DOHH2 (cell line): Measurements from ENCODE around the gene KSR1.
"Not testable (repeated sequence)": the region's sequence is repeated elsewhere in the genome, so short reads cannot be mapped to it uniquely, and the experiment has no call there.

Source experiments
- H3F3A ChIP-seq: fragments of 200-600 bp; sonication (generic), shearing (Covaris generic); 2 replicates; pipeline ENCODE4 v1.6.0; 2016; ENCODE audit warnings: antibody characterized with exemption, mild to moderate bottlenecking; ENCODE audit not compliant: control insufficient read depth, insufficient read depth
- H3K27ac ChIP-seq: fragments of 200-600 bp; sonication (generic); 2 replicates; pipeline ENCODE4 v1.5.1; 2014; ENCODE audit warnings: low read depth, mild to moderate bottlenecking, low read length, moderate library complexity
- H3K27me3 ChIP-seq: fragments of 200-600 bp; sonication (generic); 2 replicates; pipeline ENCODE4 v1.6.1; 2014; ENCODE audit warnings: mild to moderate bottlenecking, low read length, mixed read lengths; ENCODE audit not compliant: control insufficient read depth
- H3K36me3 ChIP-seq: fragments of 200-600 bp; sonication (generic); 2 replicates; pipeline ENCODE4 v1.6.1; 2014; ENCODE audit warnings: mild to moderate bottlenecking, low read length, moderate library complexity, mixed read lengths; ENCODE audit not compliant: control insufficient read depth
- H3K4me1 ChIP-seq: fragments of 200-600 bp; sonication (generic); 2 replicates; pipeline ENCODE4 v1.6.1; 2014; ENCODE audit warnings: mild to moderate bottlenecking, low read length, mixed read lengths; ENCODE audit not compliant: control insufficient read depth
- H3K4me2 ChIP-seq: fragments of 200-600 bp; sonication (generic); 2 replicates; pipeline ENCODE4 v1.6.0; 2014; ENCODE audit warnings: mild to moderate bottlenecking, low read length, moderate library complexity
- H3K4me3 ChIP-seq: fragments of 200-600 bp; sonication (generic); 2 replicates; pipeline ENCODE4 v1.5.1; 2014; ENCODE audit warnings: mild to moderate bottlenecking, low read length, mixed read lengths
- H3K79me2 ChIP-seq: fragments of 200-600 bp; sonication (generic); 2 replicates; pipeline ENCODE4 v1.6.1; 2014; ENCODE audit warnings: mild to moderate bottlenecking, low read length, mixed read lengths; ENCODE audit not compliant: control insufficient read depth
- H3K9me2 ChIP-seq: fragments of 200-600 bp; sonication (generic); replicated peaks from 2 replicates; pipeline ENCODE4 v1.6.1; 2014; ENCODE audit warnings: mild to moderate bottlenecking, low read length, mixed read lengths; ENCODE audit not compliant: control insufficient read depth
- H3K9me3 ChIP-seq: fragments of 200-600 bp; sonication (generic); 2 replicates; pipeline ENCODE4 v1.6.1; 2014; ENCODE audit warnings: antibody characterized with exemption, low read length, mixed read lengths; ENCODE audit not compliant: control insufficient read depth, insufficient read depth
- H4K20me1 ChIP-seq: fragments of 200-600 bp; sonication (generic); 2 replicates; pipeline ENCODE4 v1.6.0; 2014; ENCODE audit warnings: low read depth, mild to moderate bottlenecking, antibody characterized with exemption, low read length, moderate library complexity; ENCODE audit not compliant: control insufficient read depth, insufficient read depth
- EZH2phosphoT487 ChIP-seq: fragments of 200-600 bp; sonication (generic); IDR thresholded peaks from 2 replicates; pipeline ENCODE4 v1.6.1; 2017; ENCODE audit warnings: borderline replicate concordance, mild to moderate bottlenecking, antibody characterized with exemption, low read length, moderate library complexity, mixed read lengths
- TF ChIP-seq, protein P1 (sequence below): fragments of 200-600 bp; sonication (generic); IDR thresholded peaks from one replicate; pipeline ENCODE4 v1.5.1; 2014; ENCODE audit warnings: antibody characterized with exemption, mild to moderate bottlenecking, low read depth, low read length; ENCODE audit not compliant: poor library complexity, severe bottlenecking

KSR1 gene

DNA sequence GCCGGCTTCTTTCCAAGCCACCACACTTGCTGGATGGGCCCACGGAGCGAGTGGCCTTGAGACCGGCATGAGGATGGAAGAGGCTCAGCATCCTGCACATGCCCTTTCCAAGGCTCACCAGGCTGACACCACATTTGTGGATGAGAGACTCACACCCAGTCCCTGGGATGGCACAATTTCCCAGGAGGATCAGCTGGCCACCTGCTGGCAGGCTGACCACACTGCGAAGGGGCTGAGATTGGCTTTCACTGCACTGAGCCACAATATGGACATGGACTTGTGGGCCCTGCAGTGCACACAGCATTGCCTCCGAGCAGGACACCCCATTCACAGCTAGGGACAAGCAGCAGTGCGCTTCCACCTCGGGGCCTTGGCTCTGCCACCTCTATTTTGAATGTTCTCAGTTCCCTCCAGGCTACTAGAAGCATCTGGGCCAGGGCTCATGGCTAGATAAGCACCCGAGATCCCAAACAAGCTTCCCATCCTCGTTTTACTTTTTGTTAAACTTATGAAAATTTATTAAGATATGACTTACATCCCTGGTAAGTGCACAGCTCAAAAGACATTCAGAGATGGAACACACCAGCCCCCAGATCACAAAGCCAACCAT is 25.3 kb upstream of the KSR1 start:
- TF ChIP-seq EZH2phosphoT487, result no peak
- TF ChIP-seq, protein P1, sequence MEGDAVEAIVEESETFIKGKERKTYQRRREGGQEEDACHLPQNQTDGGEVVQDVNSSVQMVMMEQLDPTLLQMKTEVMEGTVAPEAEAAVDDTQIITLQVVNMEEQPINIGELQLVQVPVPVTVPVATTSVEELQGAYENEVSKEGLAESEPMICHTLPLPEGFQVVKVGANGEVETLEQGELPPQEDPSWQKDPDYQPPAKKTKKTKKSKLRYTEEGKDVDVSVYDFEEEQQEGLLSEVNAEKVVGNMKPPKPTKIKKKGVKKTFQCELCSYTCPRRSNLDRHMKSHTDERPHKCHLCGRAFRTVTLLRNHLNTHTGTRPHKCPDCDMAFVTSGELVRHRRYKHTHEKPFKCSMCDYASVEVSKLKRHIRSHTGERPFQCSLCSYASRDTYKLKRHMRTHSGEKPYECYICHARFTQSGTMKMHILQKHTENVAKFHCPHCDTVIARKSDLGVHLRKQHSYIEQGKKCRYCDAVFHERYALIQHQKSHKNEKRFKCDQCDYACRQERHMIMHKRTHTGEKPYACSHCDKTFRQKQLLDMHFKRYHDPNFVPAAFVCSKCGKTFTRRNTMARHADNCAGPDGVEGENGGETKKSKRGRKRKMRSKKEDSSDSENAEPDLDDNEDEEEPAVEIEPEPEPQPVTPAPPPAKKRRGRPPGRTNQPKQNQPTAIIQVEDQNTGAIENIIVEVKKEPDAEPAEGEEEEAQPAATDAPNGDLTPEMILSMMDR, result peak; percentile 38
- H3K4me3 ChIP-seq, result no peak overlapping the region

DNA sequence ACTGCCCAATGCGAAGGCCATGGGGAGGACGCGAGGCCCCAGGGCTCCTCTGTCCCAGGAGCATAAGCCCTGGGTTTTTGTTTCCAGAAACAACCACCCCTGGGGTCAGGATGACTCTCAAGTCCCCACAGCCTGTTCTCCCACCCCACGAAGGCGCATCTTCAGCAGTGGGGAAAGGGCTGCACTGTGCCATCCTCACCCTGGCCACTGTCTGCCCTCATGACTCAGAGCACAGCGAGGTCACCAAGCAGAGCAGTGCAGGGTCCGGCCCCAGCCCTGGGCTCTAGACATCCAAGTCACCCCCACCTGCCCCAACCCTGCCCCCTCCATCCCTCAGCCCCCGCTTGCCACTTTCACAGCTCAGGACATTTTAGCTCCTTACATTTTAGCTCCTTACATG is 22.7 kb upstream of the KSR1 start:
- Histone ChIP-seq H3K79me2 (no peaks in the 10 kb centered on the region), H4K20me1 (no peaks in the 10 kb centered on the region), H3K9me3 (no peaks in the 10 kb centered on the region), H3K27me3 (no peaks in the 10 kb centered on the region), H3K4me3 (no peak overlapping the region), H3K27ac (no peak overlapping the region), H3K36me3 (no peaks in the 10 kb centered on the region), H3K9me2 (no peaks in the 10 kb centered on the region), H3F3A (no peaks in the 10 kb centered on the region), H3K4me1 (no peaks in the 10 kb centered on the region), H3K4me2 (no peak overlapping the region)
- TF ChIP-seq EZH2phosphoT487, result no peak
- TF ChIP-seq, protein P1, result no peak

More for the DNA sequence above, 25.3 kb upstream of the KSR1 start:
- H3K27ac ChIP-seq, result no peak overlapping the region
- H3K27me3 ChIP-seq, result no peaks in the 10 kb centered on the region
- no peaks in the 10 kb centered on the region for H3K4me1 ChIP-seq
- no peak overlapping the region for H3K4me2 ChIP-seq
- no peaks in the 10 kb centered on the region for H4K20me1 ChIP-seq
- H3F3A ChIP-seq, result no peaks in the 10 kb centered on the region
- H3K9me2 ChIP-seq, result no peaks in the 10 kb centered on the region
- no peaks in the 10 kb centered on the region for H3K36me3 ChIP-seq
- no peaks in the 10 kb centered on the region for H3K9me3 ChIP-seq
- no peaks in the 10 kb centered on the region for H3K79me2 ChIP-seq

DNA sequence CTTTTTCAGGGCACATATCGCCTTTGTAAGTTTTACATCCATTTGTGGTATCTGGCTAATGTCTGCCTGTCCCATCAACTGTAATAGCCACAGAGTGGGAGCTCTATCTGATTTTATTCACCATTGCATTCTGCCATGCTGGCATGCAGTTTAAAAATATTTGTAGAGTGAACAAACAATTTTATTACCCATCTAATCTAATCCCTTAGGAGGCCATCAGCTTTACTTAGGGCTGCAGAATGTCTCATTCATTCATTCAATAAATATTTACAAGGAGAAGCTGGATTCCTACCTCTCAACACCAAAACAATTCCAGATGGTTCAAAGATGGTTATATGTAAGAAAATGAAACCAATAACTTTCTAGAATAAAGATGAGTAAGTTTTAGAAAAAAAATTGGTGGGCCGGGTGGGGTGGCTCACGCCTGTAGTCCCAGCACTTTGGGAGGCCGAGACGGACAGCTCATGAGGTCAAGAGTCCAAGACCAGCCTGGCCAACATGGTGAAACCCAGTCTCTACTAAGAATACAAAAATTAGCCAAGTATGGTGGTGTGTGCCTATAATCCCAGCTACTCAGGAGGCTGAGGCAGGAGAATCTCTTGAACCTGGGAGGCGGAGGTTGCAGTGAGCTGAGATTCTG is 20.7 kb upstream of the KSR1 start:
- not testable (repeated sequence) for H3K9me2 ChIP-seq, H3K36me3 ChIP-seq, H3K27me3 ChIP-seq, H3K4me2 ChIP-seq, H3K79me2 ChIP-seq, H3K4me3 ChIP-seq, H3K4me1 ChIP-seq, H3F3A ChIP-seq, H3K27ac ChIP-seq, H3K9me3 ChIP-seq, H4K20me1 ChIP-seq

DNA sequence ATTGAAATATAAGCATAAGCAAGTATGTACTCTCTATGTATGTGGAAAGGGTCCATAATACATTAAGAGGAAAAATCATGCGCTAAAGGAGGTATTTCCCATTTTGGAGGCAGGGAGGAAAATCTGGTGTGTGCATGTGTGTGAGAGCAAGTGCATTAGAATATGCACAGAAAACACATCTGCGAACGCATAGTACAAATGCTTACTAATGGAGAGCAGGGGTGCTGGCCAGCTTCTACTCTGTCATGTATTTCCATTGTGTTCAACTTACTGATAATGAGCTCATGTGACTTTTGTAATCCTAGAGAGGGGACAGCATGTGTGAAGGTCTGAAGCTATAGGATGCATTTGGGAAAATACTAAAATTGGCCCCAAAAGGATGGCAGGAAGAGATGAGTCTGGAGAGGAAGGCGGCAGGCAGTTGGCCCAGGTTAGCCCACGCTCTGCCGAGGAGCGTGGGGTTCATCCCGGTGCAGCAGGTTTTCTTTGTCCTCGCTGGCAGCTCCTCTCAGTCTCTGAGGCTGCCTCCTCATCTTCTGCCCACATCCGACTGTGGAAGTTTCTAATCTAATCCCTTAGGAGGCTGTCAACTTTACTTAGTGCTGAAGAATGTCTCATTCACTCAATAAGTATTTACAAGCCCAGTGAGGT is 17.8 kb upstream of the KSR1 start:
- Histone ChIP-seq H3K9me3 (no peaks in the 10 kb centered on the region), H3F3A (no peaks in the 10 kb centered on the region), H3K4me1 (no peaks in the 10 kb centered on the region), H3K9me2 (no peaks in the 10 kb centered on the region), H3K79me2 (no peaks in the 10 kb centered on the region), H3K36me3 (no peaks in the 10 kb centered on the region), H3K4me3 (no peak overlapping the region), H3K27me3 (no peaks in the 10 kb centered on the region), H3K4me2 (no peak overlapping the region), H3K27ac (no peak overlapping the region), H4K20me1 (no peaks in the 10 kb centered on the region)
- TF ChIP-seq, protein P1, result no peak
- TF ChIP-seq EZH2phosphoT487, result no peak
